HG03565 (cell line): ENCODE results near the gene LRRC8A.
"Not testable (repeated sequence)": the region's sequence is repeated elsewhere in the genome, so short reads cannot be mapped to it uniquely, and the experiment has no call there.

Experiments
- ATAC-seq: cut with Tn5 transposase; IDR thresholded peaks from one replicate; pipeline ENCODE4 v1.9.1; 2021; ENCODE audit warnings: mild to moderate bottlenecking, moderate library complexity; ENCODE audit not compliant: unreplicated experiment

Gene LRRC8A

DNA sequence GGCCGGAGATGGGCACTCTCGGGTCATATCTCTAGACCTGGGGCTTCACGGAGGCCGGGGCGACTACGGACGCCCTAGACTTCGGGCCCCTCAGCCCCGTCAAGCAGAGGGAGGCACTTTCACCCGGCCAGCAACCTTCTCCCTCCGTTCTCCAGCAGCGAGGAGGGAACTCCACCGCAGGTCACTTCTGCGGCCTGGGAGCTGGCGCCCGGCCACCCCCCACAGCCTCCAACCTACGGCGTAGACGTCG is 65.3 kb downstream of the LRRC8A start:
- no peak for ATAC-seq

DNA sequence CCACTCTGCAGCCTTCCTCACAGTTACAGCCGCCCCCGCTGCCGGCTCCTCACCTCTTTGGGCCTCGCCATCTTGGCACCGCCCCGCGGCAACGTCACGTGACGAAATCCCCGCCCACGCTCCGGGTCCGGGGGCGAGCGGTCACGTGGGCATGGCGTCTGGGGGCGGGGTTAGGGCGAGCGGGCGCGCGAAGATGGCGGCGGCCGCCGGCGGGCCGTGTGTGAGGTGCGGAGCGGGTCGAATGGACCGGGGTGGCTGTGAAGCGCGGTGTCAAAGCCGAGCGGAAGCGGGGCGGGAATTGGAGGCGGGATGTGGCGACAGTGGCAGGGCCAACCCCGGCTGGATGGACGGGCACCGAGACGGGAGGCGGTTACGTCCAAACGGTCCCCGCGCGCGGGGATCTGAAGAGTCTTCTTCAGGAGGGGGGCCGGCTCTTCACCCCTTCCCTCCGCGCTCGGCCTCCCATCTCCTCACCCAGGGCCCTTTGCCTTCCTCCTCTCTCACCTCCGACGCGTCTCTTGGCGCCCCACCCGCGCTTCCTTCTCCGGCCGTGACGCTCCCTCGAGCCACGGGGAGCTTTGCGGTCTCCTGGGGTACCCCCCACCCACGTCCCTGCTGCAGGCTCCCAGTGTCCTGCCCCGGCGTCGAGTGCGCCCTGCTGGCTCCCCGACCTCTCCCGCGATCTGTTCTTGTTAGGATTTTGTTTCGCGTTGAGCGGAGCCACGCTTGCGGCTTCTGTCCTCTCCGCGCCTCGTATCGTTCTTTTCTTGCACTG is 65.8 kb downstream of the LRRC8A start, which contains the start of the genes DOLK and NUP188:
DOLK (minus strand) TSS at position 77 of the 775 bp plus-strand sequence. CDS start 300 bp downstream, outside the sequence.
NUP188 (plus strand) TSS at position 173 of the 775 bp plus-strand sequence; CDS start at position 194, 21 bp downstream.
- ATAC-seq = peak; percentile 68

DNA sequence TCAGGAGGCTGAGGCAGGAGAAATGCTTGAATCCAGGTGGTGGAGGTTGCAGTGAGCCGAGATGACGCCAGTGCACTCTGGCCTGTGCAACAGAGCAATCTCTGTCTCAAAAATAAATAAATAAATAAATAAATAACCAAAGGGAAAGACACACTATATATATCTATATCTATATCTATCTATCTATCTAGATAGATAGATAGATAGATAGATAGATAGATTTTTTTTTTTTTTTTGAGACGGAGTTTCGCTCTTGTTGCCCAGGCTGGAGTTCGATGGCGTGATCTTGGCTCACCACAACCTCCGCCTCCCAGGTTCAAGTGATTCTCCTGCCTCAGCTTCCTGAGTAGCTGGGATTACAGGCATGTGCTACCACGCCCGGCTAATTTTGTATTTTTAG is 79.5 kb downstream of the LRRC8A start:
- not testable (repeated sequence) for ATAC-seq
